ENCODE results near the gene FAM81A. TPM values are rescaled to one million over a fixed set of nuclear protein-coding genes. Genes with fewer than 3 reads are reported as not detected.

Gene FAM81A
- polyA plus RNA-seq, 4 donors: 1.1 to 7.1 (median 2.7) TPM; not detected in 1

DNA sequence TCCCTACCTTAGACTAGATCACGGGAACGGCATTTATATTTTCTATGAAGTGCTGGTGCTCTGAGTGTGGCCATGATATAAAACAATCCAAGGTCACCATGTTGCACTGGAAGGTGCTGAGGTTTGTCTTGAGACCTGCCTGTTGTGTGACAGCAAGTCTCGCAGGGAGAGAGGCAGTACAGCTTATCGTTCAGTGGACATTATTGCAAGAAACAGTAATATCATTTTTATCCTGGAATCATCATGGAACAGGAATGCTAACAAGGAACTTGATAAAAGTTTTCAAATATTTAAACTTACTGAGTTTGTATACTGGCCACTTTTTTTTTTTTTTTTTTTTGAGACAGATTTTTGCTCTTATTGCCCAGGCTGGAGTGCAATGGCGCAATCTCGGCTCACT is 133.6 kb downstream of the FAM81A start:
- 89 to 95% (median 91%) methylated on average over 6 of the region's 6 CpGs for WGBS, 3 donors
- Histone ChIP-seq H3K27me3 (ENCODE audit: control insufficient read depth in 3 of 3, insufficient read depth in 3 of 3, low read length in 3 of 3) (no peaks in the 10 kb centered on the region), H3K4me1 (ENCODE audit: control insufficient read depth in 3 of 3, insufficient read depth in 2 of 3, low read depth in 1 of 3, low read length in 2 of 3) (peaks cover 0 to 22% (median 6%) of the 10 kb centered on the region in 3 donors), H3K27ac (ENCODE audit: low read depth in 1 of 3, low read length in 2 of 3) (no peak overlapping the region), H3K4me3 (ENCODE audit: low read depth in 1 of 3, low read length in 3 of 3) (no peak overlapping the region), H3K9me3 (ENCODE audit: control insufficient read depth in 2 of 2, insufficient read depth in 1 of 2, low read depth in 1 of 2, low read length in 1 of 2) (peaks cover 0 to 4% of the 10 kb centered on the region in 2 donors), H3K36me3 (ENCODE audit: control insufficient read depth in 3 of 3, insufficient read depth in 2 of 3, low read depth in 1 of 3, low read length in 3 of 3) (no peaks in the 10 kb centered on the region)
- FAIRE-seq: no peak
- DNase-seq: no peak

Other genes starting within 250 kb of the FAM81A start
- gene LDHAL6B, start 231.3 kb upstream of the FAM81A start, polyA plus RNA-seq: under 1 TPM in 1 of 4 donors, not detected in 3; 0.69 TPM
- gene MYO1E, start 65.3 kb upstream of the FAM81A start, polyA plus RNA-seq: 100 to 1,000 TPM in 2 of 4 donors, 10 to 100 TPM in 2; 32.3 to 164 (median 104) TPM
- 10 to 100 TPM; 10.2 to 83.9 (median 32.1) TPM for gene GCNT3, start 173.6 kb downstream of the FAM81A start, polyA plus RNA-seq
- gene GTF2A2, start 219.3 kb downstream of the FAM81A start, polyA plus RNA-seq: 10 to 100 TPM; 46.5 to 87.8 (median 61.4) TPM

Data from small intestine (tissue), 7 donors.